GM19351 (cell line): Measurements from ENCODE around the gene LRP4.
A peak's percentile ranks its signal among the peaks of the same experiment; 100 is the strongest.
"Not testable (repeated sequence)": the region's sequence is repeated elsewhere in the genome, so short reads cannot be mapped to it uniquely, and the experiment has no call there.

Source experiments
- ATAC-seq: cut with Tn5 transposase; IDR thresholded peaks from one replicate; pipeline ENCODE4 v1.9.1; 2021; ENCODE audit warnings: mild to moderate bottlenecking, moderate library complexity; ENCODE audit not compliant: unreplicated experiment

LRP4 gene

GRCh38 chr11:46918083-46918787, at the start of gene LRP4:
TSS of gene LRP4 (minus strand) at chr11:46918550. CDS start at chr11:46918379, 171 bp downstream.
- ATAC-seq = peak; percentile 44

GRCh38 chr11:46967962-46968361, 49.6 kb upstream of the LRP4 start:
- ATAC-seq = no peak

GRCh38 chr11:46966773-46967172, 48.4 kb upstream of the LRP4 start:
- ATAC-seq = no peak

GRCh38 chr11:46963844-46964243, 45.5 kb upstream of the LRP4 start:
- no peak for ATAC-seq

- ATAC-seq = not testable (repeated sequence)
Measured at GRCh38 chr11:46961886-46962285, 43.5 kb upstream of the LRP4 start.

- ATAC-seq = no peak
Measured at GRCh38 chr11:46961041-46961440, 42.7 kb upstream of the LRP4 start.

- ATAC-seq = no peak
Measured at GRCh38 chr11:46958777-46959176, 40.4 kb upstream of the LRP4 start.

- ATAC-seq = no peak
Measured at GRCh38 chr11:46953093-46953492, 34.7 kb upstream of the LRP4 start.

GRCh38 chr11:46952553-46952952, 34.2 kb upstream of the LRP4 start:
- ATAC-seq = no peak

GRCh38 chr11:46951864-46952263, 33.5 kb upstream of the LRP4 start:
- no peak for ATAC-seq

- ATAC-seq = no peak
Measured at GRCh38 chr11:46949297-46949696, 30.9 kb upstream of the LRP4 start.

GRCh38 chr11:46948378-46949131, 30.2 kb upstream of the LRP4 start:
- ATAC-seq = no peak

GRCh38 chr11:46947399-46948077, 29.2 kb upstream of the LRP4 start:
- ATAC-seq = no peak

- ATAC-seq = no peak
Measured at GRCh38 chr11:46944356-46945075, 26.2 kb upstream of the LRP4 start.

GRCh38 chr11:46942172-46942571, 23.8 kb upstream of the LRP4 start:
- ATAC-seq = no peak

GRCh38 chr11:46936138-46937110, 18.1 kb upstream of the LRP4 start, which contains the start of gene CSTPP1:
TSS of gene CSTPP1 (plus strand) at chr11:46936761. CDS start at chr11:46936806, 45 bp downstream.
- peak; percentile 94 for ATAC-seq

- no peak for ATAC-seq
Measured at GRCh38 chr11:46930089-46930488, 11.7 kb upstream of the LRP4 start.

- not testable (repeated sequence) for ATAC-seq
Measured at GRCh38 chr11:46928701-46929100, 10.4 kb upstream of the LRP4 start.

- not testable (repeated sequence) for ATAC-seq
Measured at GRCh38 chr11:46927928-46928327, 9.6 kb upstream of the LRP4 start.

GRCh38 chr11:46920755-46921154, 2.4 kb upstream of the LRP4 start:
- no peak for ATAC-seq
